BJ (cell line): ENCODE results near the gene SORBS1. TPM values are rescaled to one million over a fixed set of nuclear protein-coding genes. Genes with fewer than 3 reads are reported as not detected.

Source experiments
- CTCF ChIA-PET: fragments of 350-600 bp; formaldehyde crosslinking; extraction: SDS; loops from one replicate; lab custom pipeline; 2021; ENCODE audit warnings: antibody characterized with exemption, inconsistent platforms; lab: Yijun Ruan, JAX
- POLR2A ChIA-PET: fragments of 300-600 bp; sonication (Branson Sonifier 250); formaldehyde crosslinking; extraction: SDS; loops from one replicate; lab custom pipeline; 2021; ENCODE audit warnings: antibody characterized with exemption; lab: Charles Lee
- DNase-seq: peaks from one replicate; pipeline ENCODE4 v3.0.0-alpha.2; 2011; ENCODE audit warnings: low read depth
- H3K27me3 ChIP-seq: 2 replicates; pipeline ENCODE4 v1.6.0; 2011; ENCODE audit warnings: low read length; ENCODE audit not compliant: control insufficient read depth, insufficient read depth
- H3K36me3 ChIP-seq: 2 replicates; pipeline ENCODE4 v1.5.1; 2011; ENCODE audit warnings: low read length; ENCODE audit not compliant: control insufficient read depth, insufficient read depth
- H3K4me3 ChIP-seq: 2 replicates; pipeline ENCODE4 v1.5.1; 2011; ENCODE audit warnings: low read depth, mild to moderate bottlenecking, control low read depth, low read length
- polyA plus RNA-seq: library from polyadenylated mRNA; depleted of rRNA; stranded (reverse); fragments of >200 nt; gene quantifications from 2 replicates; pipeline ENCODE4 v1.2.3, GENCODE V29; 2011
- TF ChIP-seq, protein P1 (sequence below): IDR thresholded peaks from 2 replicates; pipeline ENCODE4 v1.5.1; 2011; ENCODE audit warnings: low read depth, mild to moderate bottlenecking, control low read depth, inconsistent platforms, low read length, moderate library complexity; ENCODE audit not compliant: insufficient read depth

The SORBS1 gene
- polyA plus RNA-seq, 1 experiment = 1.8 TPM

GRCh38 chr10:95501203-95502094, 59.7 kb downstream of the SORBS1 start:
- ChIA-PET POLR2A (no interaction called here), CTCF (no interaction called here)
- Histone ChIP-seq H3K27me3 (no peaks in the 10 kb centered on the region), H3K36me3 (no peaks in the 10 kb centered on the region), H3K4me3 (no peak overlapping the region)
- DNase-seq = no peak
- TF ChIP-seq, protein P1, sequence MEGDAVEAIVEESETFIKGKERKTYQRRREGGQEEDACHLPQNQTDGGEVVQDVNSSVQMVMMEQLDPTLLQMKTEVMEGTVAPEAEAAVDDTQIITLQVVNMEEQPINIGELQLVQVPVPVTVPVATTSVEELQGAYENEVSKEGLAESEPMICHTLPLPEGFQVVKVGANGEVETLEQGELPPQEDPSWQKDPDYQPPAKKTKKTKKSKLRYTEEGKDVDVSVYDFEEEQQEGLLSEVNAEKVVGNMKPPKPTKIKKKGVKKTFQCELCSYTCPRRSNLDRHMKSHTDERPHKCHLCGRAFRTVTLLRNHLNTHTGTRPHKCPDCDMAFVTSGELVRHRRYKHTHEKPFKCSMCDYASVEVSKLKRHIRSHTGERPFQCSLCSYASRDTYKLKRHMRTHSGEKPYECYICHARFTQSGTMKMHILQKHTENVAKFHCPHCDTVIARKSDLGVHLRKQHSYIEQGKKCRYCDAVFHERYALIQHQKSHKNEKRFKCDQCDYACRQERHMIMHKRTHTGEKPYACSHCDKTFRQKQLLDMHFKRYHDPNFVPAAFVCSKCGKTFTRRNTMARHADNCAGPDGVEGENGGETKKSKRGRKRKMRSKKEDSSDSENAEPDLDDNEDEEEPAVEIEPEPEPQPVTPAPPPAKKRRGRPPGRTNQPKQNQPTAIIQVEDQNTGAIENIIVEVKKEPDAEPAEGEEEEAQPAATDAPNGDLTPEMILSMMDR = no peak

- Histone ChIP-seq H3K4me3 (no peak overlapping the region), H3K27me3 (no peaks in the 10 kb centered on the region), H3K36me3 (no peaks in the 10 kb centered on the region)
- no peak for DNase-seq
- TF ChIP-seq, protein P1 = no peak
- ChIA-PET POLR2A (no interaction called here), CTCF (no interaction called here)
Observed at GRCh38 chr10:95500649-95501048, 60.5 kb downstream of the SORBS1 start.

DNA sequence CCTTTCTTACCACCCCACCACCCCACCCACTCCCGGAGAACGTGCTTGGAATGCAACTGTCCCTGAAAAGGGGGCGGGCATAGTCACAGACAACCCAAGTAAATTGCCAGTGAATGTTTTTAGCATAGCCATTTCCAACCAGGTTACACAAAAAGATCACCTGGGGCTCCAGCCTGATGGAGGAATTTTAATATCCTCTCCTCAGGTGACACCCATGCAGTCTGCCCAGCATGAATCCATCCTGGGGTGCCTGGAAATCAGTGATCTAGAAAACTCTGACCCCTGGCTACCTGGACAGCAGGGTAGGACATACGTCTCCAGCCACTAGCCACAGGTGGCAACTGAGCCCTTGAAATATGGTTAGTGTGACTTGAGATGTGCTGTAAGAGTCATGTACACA, 61.1 kb downstream of the SORBS1 start:
- no peak for DNase-seq
- CTCF ChIA-PET = no interaction called here
- Histone ChIP-seq H3K27me3 (no peaks in the 10 kb centered on the region), H3K4me3 (no peak overlapping the region), H3K36me3 (no peaks in the 10 kb centered on the region)
- POLR2A ChIA-PET = no interaction called here
- TF ChIP-seq, protein P1 = no peak

DNA sequence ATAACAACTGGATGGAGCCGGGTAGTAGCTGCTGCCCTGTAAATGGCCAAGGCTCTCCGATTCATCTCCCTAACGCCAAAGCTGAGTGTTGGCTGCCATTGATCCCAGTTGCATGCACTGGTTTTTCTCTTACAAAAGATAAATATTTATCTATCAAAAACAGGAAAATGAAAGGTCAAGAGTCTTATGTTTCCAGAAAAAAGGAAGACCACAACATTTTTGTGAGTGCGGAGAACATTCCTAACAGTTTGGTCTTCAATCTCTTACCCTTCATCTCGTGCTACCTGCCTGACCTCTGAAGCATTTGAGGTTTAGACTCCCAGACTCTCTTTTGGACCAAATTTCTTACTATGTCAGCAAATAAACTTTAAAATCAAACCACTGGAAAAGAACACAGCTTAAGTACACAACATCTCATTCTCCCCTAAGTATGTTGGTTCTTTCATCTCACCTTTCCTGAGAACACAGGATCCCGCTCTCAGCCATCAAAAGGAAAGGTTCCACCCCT, 61.6 kb downstream of the SORBS1 start:
- H3K4me3 ChIP-seq = no peak overlapping the region
- TF ChIP-seq, protein P1 = no peak
- POLR2A ChIA-PET = no interaction called here
- DNase-seq = no peak
- no peaks in the 10 kb centered on the region for H3K27me3 ChIP-seq
- no peaks in the 10 kb centered on the region for H3K36me3 ChIP-seq
- CTCF ChIA-PET = no interaction called here

GRCh38 chr10:95496951-95497350, 64.2 kb downstream of the SORBS1 start:
- CTCF ChIA-PET = interaction anchor here (1.5 kb wide), 1 partner anchor 66 kb away, joined by 4 read pairs; no protein-coding TSS in a partner anchor
- TF ChIP-seq, protein P1 = no peak
- POLR2A ChIA-PET = interaction anchor here (0.9 kb wide), 1 partner anchor 12 kb away, joined by 4 read pairs; no protein-coding TSS in a partner anchor

More at GRCh38 chr10:95496951-95497350, 64.2 kb downstream of the SORBS1 start:
- no peaks in the 10 kb centered on the region for H3K27me3 ChIP-seq
- no peak overlapping the region for H3K4me3 ChIP-seq
- DNase-seq = no peak
- H3K36me3 ChIP-seq = no peaks in the 10 kb centered on the region
